Ovary (tissue), 9 donors: ENCODE data around the gene CCDC57. TPM values are rescaled to one million over a fixed set of nuclear protein-coding genes. Genes with fewer than 3 reads are reported as not detected.

Experiments used
- DNase-seq, 5 donors: peaks; one replicate each; pipeline ENCODE4 v3.0.0-alpha.2; 2019 to 2020
- H3K27ac ChIP-seq, 2 donors: fragments of 200-600 bp; one replicate each; pipeline versions ENCODE4 v1.5.1 to v1.8.0; 2019 to 2022
- H3K27me3 ChIP-seq: fragments of 200-600 bp; one replicate; pipeline ENCODE4 v1.8.0; 2022
- H3K36me3 ChIP-seq: fragments of 200-600 bp; sonication (generic); one replicate; pipeline ENCODE4 v1.5.1; 2019
- H3K4me1 ChIP-seq: one replicate; pipeline ENCODE4 v1.8.1; 2013; ENCODE audit warnings: mild to moderate bottlenecking, moderate library complexity; ENCODE audit not compliant: insufficient read depth
- H3K4me3 ChIP-seq: fragments of 200-600 bp; sonication (generic); one replicate; pipeline ENCODE4 v1.5.1; 2017
- H3K9me3 ChIP-seq, 2 donors: fragments of 200-600 bp in 1 of 2; sonication (generic) in 1 of 2; one replicate each; pipeline versions ENCODE4 v1.5.1 to v1.8.1; 2013 to 2019; ENCODE audit warnings: mild to moderate bottlenecking in 1 of 2, moderate library complexity in 1 of 2
- EP300 ChIP-seq: sonication (generic); formaldehyde crosslinking; IDR thresholded peaks from one replicate; pipeline ENCODE4 v1.6.1; 2017; ENCODE audit warnings: antibody characterized with exemption
- POLR2A ChIP-seq: fragments of 450-650 bp; IDR thresholded peaks from one replicate; pipeline ENCODE4 v1.6.1; 2017; ENCODE audit warnings: antibody characterized with exemption, mild to moderate bottlenecking, moderate library complexity
- WGBS, 3 donors: extraction: QIAGEN DNeasy Blood & Tissue Kit in 1 of 3; methylation state at CpG; one replicate each; pipeline versions ENCODE4 v1.1.5 to v1.1.7; 2013 to 2017; 5-methylcytosine and 5-hydroxymethylcytosine counted together
- intact Hi-C, 4 donors: fragments of 100-400 bp; cut with DNase I; formaldehyde crosslinking; loops; one replicate each; pipeline versions ENCODE4 v1.11.0 to v1.15.1; 2022 to 2023
- polyA plus RNA-seq, 2 donors: library from polyadenylated mRNA; stranded (reverse); fragments of 200-250 nt in 1 of 2; fragments of 350-450 nt in 1 of 2; fragmentation: Illumina TruSeq in 1 of 2; extraction: RNeasy Lipid Tissue Mini Kit (QIAGEN cat#74804) in 1 of 2; gene quantifications; one replicate each; pipeline ENCODE4 v1.2.3, GENCODE V29; 2013 to 2014
- total RNA-seq, 7 donors: library from RNA; depleted of rRNA in 2 of 7; stranded (reverse); fragments of >200 nt in 2 of 7; fragmentation: NEBNext Ultra II Directional in 3 of 7; extraction: Animal tissue kit (Norgen Biotek cat#: 25700) in 3 of 7; gene quantifications; one replicate each; pipeline versions ENCODE4 v1.1.0 to v1.2.4, GENCODE V29; 2016 to 2023
- TF ChIP-seq, protein P1 (sequence below), 3 donors: fragments of 450-650 bp in 2 of 3; fragments of 200-600 bp in 1 of 3; IDR thresholded peaks; one replicate each; pipeline versions ENCODE4 v1.5.1 to v1.8.0; 2016 to 2022; ENCODE audit warnings: antibody characterized with exemption in 3 of 3, mild to moderate bottlenecking in 1 of 3
- donor health status: DM: no; HTN: no; CAD: no; lungs with moderate emphysema.
- donor health status: DM: no; HTN: no; CAD: no.
- donor health status: Bipolar disorder and iron deficiency.
- donor health status: DM: yes; HTN: yes; CAD: no.
- donor health status: DM: no; HTN: no; CAD: no.
- donor health status: DM: yes; HTN: yes; CAD: no.

Gene CCDC57
- total and polyA plus RNA-seq, 9 donors = 7.7 to 65.0 (median 40.3) TPM

DNA sequence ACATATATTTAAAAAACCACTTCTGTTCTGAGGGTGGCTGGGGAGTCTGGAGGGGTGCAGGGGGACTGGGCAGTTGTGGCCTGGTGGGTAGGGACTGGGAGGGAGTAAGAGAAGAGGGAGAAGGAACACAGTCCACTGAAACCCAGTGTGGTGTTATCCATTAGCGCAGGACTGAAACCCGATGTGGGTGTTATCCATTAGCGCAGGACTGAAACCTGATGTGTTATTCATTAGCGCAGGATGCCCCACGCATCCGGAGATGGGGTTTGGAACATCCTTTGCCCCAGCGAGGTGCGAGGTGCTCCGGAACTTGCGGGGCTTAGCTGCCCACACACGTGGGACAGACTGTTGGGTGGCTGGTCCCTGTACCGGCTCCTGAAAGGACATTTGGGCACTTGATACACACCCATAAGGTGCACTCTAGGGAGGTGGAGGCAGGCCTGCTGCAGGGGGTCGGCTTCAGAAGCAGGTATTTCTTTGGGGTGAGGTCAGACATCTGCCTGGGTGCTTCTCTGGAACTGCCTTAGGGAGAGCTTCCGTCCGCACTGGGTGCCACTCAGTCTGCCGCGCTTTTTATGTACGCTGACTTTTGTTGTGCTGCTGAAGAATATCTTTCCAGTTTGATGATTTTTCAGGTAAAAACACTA lies 94.4 kb downstream of the CCDC57 start:
- TF ChIP-seq EP300 = no peak
- no peak for TF ChIP-seq POLR2A
- TF ChIP-seq, protein P1, sequence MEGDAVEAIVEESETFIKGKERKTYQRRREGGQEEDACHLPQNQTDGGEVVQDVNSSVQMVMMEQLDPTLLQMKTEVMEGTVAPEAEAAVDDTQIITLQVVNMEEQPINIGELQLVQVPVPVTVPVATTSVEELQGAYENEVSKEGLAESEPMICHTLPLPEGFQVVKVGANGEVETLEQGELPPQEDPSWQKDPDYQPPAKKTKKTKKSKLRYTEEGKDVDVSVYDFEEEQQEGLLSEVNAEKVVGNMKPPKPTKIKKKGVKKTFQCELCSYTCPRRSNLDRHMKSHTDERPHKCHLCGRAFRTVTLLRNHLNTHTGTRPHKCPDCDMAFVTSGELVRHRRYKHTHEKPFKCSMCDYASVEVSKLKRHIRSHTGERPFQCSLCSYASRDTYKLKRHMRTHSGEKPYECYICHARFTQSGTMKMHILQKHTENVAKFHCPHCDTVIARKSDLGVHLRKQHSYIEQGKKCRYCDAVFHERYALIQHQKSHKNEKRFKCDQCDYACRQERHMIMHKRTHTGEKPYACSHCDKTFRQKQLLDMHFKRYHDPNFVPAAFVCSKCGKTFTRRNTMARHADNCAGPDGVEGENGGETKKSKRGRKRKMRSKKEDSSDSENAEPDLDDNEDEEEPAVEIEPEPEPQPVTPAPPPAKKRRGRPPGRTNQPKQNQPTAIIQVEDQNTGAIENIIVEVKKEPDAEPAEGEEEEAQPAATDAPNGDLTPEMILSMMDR (IDR thresholded peaks at IDR 0.05) = no peak
- intact Hi-C loops = no loop called here
- DNase-seq = no peak
- H3K27ac ChIP-seq = no peak overlapping the region
- H3K4me1 ChIP-seq = no peaks in the 10 kb centered on the region
- 71 to 80% (median 78%) methylated on average over 18 of the region's 18 CpGs for WGBS, 3 donors
- H3K27me3 ChIP-seq = no peaks in the 10 kb centered on the region
- no peak overlapping the region for H3K4me3 ChIP-seq
- no peaks in the 10 kb centered on the region for H3K9me3 ChIP-seq
- H3K36me3 ChIP-seq = no peaks in the 10 kb centered on the region

DNA sequence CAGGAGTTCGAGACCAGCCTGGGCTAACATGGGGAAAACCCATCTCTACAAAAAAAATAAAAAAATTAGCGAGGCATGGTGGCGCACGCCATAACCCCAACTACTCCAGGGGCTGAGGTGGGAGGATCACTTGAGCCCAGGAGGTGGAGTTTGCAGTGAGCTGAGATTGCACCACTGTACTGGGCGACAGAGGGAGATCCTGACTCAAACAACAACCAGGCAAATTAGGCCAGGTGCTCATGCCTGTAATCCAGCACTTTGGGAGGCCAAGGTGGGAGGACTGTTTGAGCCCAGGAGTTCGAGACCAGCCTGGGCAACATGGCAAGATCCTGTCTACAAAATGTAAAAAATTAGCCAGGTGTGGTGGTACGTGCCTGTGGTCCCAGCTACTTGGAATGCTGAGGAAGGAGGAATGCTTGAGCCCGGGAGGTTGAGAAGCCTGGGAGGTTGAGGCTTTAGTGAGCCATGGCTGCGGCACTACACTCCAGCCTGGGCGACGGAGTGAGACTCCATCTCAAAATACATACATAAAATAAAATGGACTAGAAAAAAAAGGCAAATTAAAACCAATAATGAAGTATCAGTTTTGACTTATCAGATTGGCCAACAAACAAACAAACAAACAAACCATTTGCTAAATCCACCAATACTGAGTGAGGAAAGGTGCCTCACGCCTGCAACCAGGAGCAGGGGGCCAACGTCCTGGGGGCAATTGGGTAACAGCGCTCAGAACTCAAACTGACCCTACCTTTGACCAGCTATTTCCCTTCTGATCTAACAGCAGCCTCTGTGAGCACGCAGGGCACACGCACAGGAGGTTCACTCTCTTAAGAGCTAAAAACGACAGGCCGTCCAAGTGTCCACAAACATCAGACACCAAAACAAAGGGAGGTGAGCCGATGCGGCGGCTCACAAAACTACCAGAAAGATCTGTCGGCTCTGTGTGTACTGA lies 95.2 kb downstream of the CCDC57 start:
- Histone ChIP-seq H3K36me3 (no peaks in the 10 kb centered on the region), H3K27ac (no peak overlapping the region), H3K27me3 (no peaks in the 10 kb centered on the region), H3K4me3 (no peak overlapping the region), H3K4me1 (no peaks in the 10 kb centered on the region), H3K9me3 (no peaks in the 10 kb centered on the region)
- 89 to 93% (median 92%) methylated on average over 22 of the region's 22 CpGs for WGBS, 3 donors
- intact Hi-C loops = no loop called here
- no peak for DNase-seq
- TF ChIP-seq, protein P1 (IDR thresholded peaks at IDR 0.05) = no peak
- TF ChIP-seq EP300 (no peak), POLR2A (no peak)

- Histone ChIP-seq H3K27ac (no peak overlapping the region), H3K4me3 (no peak overlapping the region), H3K27me3 (no peaks in the 10 kb centered on the region), H3K4me1 (no peaks in the 10 kb centered on the region), H3K9me3 (no peaks in the 10 kb centered on the region), H3K36me3 (no peaks in the 10 kb centered on the region)
- intact Hi-C loops = no loop called here
- no peak for DNase-seq
- WGBS, 3 donors = 75 to 82% (median 78%) methylated on average over 6 of the region's 6 CpGs
- TF ChIP-seq POLR2A = no peak
- no peak for TF ChIP-seq EP300
- TF ChIP-seq, protein P1 (IDR thresholded peaks at IDR 0.05) = no peak
These were observed 96.4 kb downstream of the CCDC57 start for GRCh38 chr17:82116246-82116645.

GRCh38 chr17:82114872-82115271 lies 97.8 kb downstream of the CCDC57 start:
- WGBS, 3 donors = 85 to 95% (median 90%) methylated on average over 9 of the region's 9 CpGs
- no peaks in the 10 kb centered on the region for H3K36me3 ChIP-seq
- H3K27ac ChIP-seq = no peak overlapping the region
- no peak for DNase-seq
- no peaks in the 10 kb centered on the region for H3K27me3 ChIP-seq
- no peak overlapping the region for H3K4me3 ChIP-seq
- TF ChIP-seq, protein P1 (IDR thresholded peaks at IDR 0.05) = no peak
- TF ChIP-seq EP300 (no peak), POLR2A (no peak)
- H3K4me1 ChIP-seq = no peaks in the 10 kb centered on the region
- H3K9me3 ChIP-seq = no peaks in the 10 kb centered on the region
- intact Hi-C loops = no loop called here
